ENCODE measurements around the gene SCN10A. TPM values are rescaled to one million over a fixed set of nuclear protein-coding genes. Genes with fewer than 3 reads are reported as not detected.

Gene SCN10A
- total RNA-seq, 1 donor from 2014 or later = not detected

DNA sequence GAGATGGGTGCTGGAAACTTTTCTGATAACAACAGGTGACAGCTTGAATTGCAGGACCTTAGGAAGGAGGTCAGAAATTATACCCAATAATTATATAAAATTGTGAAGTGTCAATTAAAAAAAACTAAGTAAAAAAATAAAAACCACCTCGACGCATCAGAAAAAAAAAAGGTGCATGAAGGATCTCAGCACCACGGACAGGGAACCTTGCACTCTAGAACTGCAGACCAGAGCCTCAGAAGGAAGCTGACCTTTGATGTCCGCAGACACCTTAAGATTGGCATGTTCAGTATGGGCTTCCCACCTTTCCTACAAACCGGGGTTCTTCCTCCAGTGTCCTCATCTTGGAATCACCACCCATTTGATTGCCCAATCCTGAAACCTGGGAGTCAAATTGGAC lies 60.9 kb downstream of the SCN10A start:
- Mint-ChIP-seq H3K4me1 (ENCODE audit: unreplicated experiment) (no peaks in the 10 kb centered on the region), H3K27me3 (ENCODE audit: unreplicated experiment) (no peaks in the 10 kb centered on the region), H3K9me3 (ENCODE audit: unreplicated experiment) (no peaks in the 10 kb centered on the region), H3K27ac (ENCODE audit: unreplicated experiment) (no peak overlapping the region), H3K4me3 (ENCODE audit: unreplicated experiment) (no peak overlapping the region), H3K36me3 (ENCODE audit: low read depth, unreplicated experiment) (no peaks in the 10 kb centered on the region)
- DNase-seq (ENCODE audit: low spot score) = peak; percentile 43
- TF ChIP-seq, protein P1, sequence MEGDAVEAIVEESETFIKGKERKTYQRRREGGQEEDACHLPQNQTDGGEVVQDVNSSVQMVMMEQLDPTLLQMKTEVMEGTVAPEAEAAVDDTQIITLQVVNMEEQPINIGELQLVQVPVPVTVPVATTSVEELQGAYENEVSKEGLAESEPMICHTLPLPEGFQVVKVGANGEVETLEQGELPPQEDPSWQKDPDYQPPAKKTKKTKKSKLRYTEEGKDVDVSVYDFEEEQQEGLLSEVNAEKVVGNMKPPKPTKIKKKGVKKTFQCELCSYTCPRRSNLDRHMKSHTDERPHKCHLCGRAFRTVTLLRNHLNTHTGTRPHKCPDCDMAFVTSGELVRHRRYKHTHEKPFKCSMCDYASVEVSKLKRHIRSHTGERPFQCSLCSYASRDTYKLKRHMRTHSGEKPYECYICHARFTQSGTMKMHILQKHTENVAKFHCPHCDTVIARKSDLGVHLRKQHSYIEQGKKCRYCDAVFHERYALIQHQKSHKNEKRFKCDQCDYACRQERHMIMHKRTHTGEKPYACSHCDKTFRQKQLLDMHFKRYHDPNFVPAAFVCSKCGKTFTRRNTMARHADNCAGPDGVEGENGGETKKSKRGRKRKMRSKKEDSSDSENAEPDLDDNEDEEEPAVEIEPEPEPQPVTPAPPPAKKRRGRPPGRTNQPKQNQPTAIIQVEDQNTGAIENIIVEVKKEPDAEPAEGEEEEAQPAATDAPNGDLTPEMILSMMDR (IDR thresholded peaks at IDR 0.05; ENCODE audit: unreplicated experiment) = no peak

GRCh38 chr3:38746641-38747040 lies 69.4 kb downstream of the SCN10A start:
- H3K4me3 Mint-ChIP-seq (ENCODE audit: unreplicated experiment) = no peak overlapping the region
- TF ChIP-seq, protein P1 (IDR thresholded peaks at IDR 0.05; ENCODE audit: unreplicated experiment) = no peak
- H3K36me3 Mint-ChIP-seq (ENCODE audit: low read depth, unreplicated experiment) = no peaks in the 10 kb centered on the region
- H3K27ac Mint-ChIP-seq (ENCODE audit: unreplicated experiment) = no peak overlapping the region
- DNase-seq (ENCODE audit: low spot score) = no peak
- H3K27me3 Mint-ChIP-seq (ENCODE audit: unreplicated experiment) = no peaks in the 10 kb centered on the region
- peaks cover 3% of the 10 kb centered on the region for H3K4me1 Mint-ChIP-seq (ENCODE audit: unreplicated experiment)
- H3K9me3 Mint-ChIP-seq (ENCODE audit: unreplicated experiment) = no peaks in the 10 kb centered on the region

- TF ChIP-seq, protein P1 (IDR thresholded peaks at IDR 0.05; ENCODE audit: unreplicated experiment) = no peak
Measured at GRCh38 chr3:38743043-38743442, 73.0 kb downstream of the SCN10A start.

DNA sequence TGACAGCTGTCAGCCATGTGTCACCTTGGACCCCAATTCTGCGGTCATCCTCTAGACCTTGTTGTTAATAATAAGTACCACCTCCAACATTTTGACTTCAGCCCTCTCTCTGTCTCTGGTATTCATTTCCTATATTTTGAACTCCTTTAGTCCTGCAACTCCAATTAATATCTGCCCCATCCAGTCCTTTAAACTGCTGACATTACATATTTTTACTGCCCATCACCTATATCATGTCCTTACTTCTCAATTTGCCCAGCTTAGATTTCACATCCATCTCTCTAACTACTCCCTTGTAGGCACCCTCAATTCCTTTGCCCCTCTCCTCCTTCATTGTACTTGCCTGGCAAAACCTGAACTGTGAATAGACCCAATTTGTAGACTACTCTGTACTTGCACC lies 73.5 kb downstream of the SCN10A start:
- Mint-ChIP-seq H3K27me3 (ENCODE audit: unreplicated experiment) (no peaks in the 10 kb centered on the region), H3K36me3 (ENCODE audit: low read depth, unreplicated experiment) (no peaks in the 10 kb centered on the region), H3K4me3 (ENCODE audit: unreplicated experiment) (no peak overlapping the region), H3K9me3 (ENCODE audit: unreplicated experiment) (no peaks in the 10 kb centered on the region), H3K27ac (ENCODE audit: unreplicated experiment) (no peak overlapping the region), H3K4me1 (ENCODE audit: unreplicated experiment) (peaks cover 6% of the 10 kb centered on the region)
- TF ChIP-seq, protein P1 (IDR thresholded peaks at IDR 0.05; ENCODE audit: unreplicated experiment) = no peak
- DNase-seq (ENCODE audit: low spot score) = no peak

More at GRCh38 chr3:38743043-38743442, 73.0 kb downstream of the SCN10A start:
- Mint-ChIP-seq H3K4me3 (ENCODE audit: unreplicated experiment) (no peak overlapping the region), H3K27me3 (ENCODE audit: unreplicated experiment) (no peaks in the 10 kb centered on the region), H3K9me3 (ENCODE audit: unreplicated experiment) (no peaks in the 10 kb centered on the region), H3K4me1 (ENCODE audit: unreplicated experiment) (peaks cover 6% of the 10 kb centered on the region), H3K27ac (ENCODE audit: unreplicated experiment) (no peak overlapping the region), H3K36me3 (ENCODE audit: low read depth, unreplicated experiment) (no peaks in the 10 kb centered on the region)
- no peak for DNase-seq (ENCODE audit: low spot score)

DNA sequence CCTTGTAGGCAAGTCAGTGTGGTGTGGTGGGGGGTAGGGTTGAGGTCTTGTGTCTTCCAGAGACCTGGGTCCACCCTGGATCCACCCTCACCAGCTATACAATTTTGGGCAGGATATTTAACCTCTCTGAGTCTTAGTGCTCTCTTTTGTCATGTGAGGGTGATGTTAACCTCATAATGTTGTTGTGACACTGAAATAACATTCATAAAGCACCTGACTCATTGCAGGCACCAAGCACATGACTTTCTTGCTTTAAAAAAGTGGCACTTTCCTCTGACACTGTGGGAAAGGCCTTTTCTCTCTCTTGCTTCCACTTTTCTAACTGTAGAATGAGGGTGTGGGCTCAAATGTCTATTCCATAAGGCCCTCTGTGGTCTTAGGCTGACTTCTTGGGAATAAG lies 75.5 kb downstream of the SCN10A start:
- Mint-ChIP-seq H3K9me3 (ENCODE audit: unreplicated experiment) (no peaks in the 10 kb centered on the region), H3K27ac (ENCODE audit: unreplicated experiment) (no peak overlapping the region), H3K36me3 (ENCODE audit: low read depth, unreplicated experiment) (no peaks in the 10 kb centered on the region), H3K4me3 (ENCODE audit: unreplicated experiment) (no peak overlapping the region), H3K27me3 (ENCODE audit: unreplicated experiment) (no peaks in the 10 kb centered on the region), H3K4me1 (ENCODE audit: unreplicated experiment) (peaks cover 6% of the 10 kb centered on the region)
- TF ChIP-seq, protein P1 (IDR thresholded peaks at IDR 0.05; ENCODE audit: unreplicated experiment) = no peak
- no peak for DNase-seq (ENCODE audit: low spot score)

All from endothelial cell (in vitro differentiated cells).